GM10266 (cell line): Measurements from ENCODE around the gene ZNF782.
"Not testable (repeated sequence)": the region's sequence is repeated elsewhere in the genome, so short reads cannot be mapped to it uniquely, and the experiment has no call there.

Source experiments
- DNase-seq: peaks from one replicate; pipeline ENCODE4 v3.0.0; 2012; ENCODE audit errors: extremely low spot score
- TF ChIP-seq, protein P1 (sequence below): IDR thresholded peaks from 2 replicates; pipeline ENCODE4 v1.5.1; 2012; ENCODE audit warnings: mild to moderate bottlenecking, low read depth; ENCODE audit not compliant: control insufficient read depth, insufficient read depth; ENCODE audit errors: missing control alignments

Gene ZNF782

DNA sequence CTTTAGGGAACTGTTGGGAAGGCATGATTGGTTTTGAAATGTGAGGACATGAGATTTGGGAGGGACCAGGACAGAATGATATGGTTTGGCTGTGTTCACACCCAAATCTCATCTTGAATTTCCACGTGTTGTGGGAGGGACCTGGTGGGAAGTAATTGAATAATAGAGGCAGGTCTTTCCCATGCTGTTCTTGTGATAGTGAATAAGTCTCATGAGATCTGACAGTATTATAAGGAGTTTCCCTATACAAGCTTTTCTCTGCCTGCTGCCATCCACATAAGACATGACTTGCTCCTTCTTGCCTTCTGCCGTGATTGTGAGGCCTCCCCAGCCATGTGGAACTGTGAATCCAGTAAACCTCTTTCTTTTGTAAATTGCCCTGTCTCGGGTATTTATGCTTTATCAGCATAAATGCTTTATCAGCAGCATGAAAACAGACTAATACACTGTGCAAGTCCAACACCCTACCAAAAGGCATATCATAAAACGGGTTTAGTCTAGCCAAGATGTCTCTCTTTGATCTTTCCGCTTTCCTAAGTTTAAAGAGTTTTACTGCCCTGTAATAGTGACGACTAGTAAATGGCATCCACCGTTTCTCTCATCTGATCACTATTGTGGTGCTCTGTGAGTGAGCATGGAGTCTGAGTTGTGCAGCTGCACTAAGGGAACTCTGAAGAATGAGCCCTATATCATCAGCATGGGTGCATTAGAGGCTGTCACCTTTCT is 12.9 kb upstream of the ZNF782 start:
- DNase-seq, result no peak
- TF ChIP-seq, protein P1, sequence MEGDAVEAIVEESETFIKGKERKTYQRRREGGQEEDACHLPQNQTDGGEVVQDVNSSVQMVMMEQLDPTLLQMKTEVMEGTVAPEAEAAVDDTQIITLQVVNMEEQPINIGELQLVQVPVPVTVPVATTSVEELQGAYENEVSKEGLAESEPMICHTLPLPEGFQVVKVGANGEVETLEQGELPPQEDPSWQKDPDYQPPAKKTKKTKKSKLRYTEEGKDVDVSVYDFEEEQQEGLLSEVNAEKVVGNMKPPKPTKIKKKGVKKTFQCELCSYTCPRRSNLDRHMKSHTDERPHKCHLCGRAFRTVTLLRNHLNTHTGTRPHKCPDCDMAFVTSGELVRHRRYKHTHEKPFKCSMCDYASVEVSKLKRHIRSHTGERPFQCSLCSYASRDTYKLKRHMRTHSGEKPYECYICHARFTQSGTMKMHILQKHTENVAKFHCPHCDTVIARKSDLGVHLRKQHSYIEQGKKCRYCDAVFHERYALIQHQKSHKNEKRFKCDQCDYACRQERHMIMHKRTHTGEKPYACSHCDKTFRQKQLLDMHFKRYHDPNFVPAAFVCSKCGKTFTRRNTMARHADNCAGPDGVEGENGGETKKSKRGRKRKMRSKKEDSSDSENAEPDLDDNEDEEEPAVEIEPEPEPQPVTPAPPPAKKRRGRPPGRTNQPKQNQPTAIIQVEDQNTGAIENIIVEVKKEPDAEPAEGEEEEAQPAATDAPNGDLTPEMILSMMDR, result no peak

DNA sequence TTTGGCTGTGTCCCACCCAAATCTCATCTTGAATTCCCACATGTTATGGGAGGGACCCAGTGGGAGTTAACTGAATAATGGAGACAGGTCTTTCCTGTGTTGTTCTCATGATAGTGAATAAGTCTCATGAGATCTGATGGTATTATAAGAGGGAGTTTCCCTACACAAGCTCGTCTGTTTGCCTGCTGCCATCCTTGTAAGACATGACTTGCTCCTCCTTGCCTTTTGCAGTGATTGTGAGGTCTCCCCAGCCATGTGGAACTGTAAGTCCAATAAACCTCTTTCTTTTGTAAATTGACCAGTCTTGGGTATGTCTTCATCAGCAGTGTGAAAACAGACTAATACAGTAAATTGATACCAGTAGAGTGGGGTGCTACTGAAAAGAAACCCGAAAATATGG is 10.9 kb upstream of the ZNF782 start:
- DNase-seq, result not testable (repeated sequence)

DNA sequence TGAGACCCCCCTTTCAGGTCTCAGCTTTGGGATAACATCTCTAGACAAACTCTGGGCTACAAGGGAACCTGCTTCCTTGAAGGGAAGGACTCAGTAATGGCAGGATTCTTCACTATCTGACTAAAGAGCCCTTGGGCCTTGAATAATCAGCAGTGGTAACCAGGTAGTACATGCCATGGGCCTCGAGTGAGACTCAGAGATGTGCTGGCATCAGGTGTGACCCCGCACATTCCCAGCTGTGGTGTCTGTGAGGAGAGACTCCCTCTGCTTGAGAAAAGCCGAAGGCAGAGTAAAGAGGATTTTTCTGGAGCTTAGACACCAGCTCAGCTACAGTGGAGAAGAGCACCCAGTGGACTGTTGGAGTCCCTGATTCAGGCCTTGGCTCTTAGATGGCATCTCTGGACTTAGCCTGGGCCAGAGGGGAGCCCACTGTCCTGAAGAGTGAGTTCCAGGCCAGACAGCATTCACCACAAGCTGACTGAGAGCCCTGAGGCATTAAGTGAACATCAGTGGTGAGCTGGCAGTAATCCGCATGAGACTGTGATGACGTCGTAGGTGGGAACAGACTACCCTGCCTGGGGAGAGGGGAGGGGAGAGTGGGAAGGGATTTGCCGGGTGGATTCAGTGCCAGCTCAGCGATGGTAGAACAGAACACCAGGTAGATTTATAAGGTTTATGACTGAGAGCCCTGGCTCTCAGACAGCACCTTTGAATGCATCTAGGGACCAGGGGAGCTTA is 5.3 kb upstream of the ZNF782 start:
- TF ChIP-seq, protein P1, result no peak
- DNase-seq, result no peak

DNA sequence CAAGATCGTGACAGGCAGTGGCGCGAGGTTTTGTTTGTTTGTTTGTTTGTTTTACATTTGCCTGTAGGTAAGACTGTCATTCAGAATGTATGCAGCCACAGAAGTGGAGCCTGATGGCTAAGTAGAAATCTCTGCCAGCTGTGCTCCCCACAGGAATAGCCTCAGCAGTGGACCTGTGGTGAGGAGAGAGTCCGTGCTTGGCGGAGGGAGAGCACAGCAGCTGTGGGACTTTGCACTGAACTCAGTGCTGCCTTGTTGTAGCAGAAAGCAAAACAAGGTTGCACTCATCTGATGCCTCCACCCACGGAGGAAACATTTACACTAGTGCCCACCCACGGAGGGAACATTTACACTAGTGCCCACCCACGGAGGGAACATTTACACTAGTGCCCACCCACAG is 4.4 kb upstream of the ZNF782 start:
- DNase-seq, result no peak
- TF ChIP-seq, protein P1, result no peak

DNA sequence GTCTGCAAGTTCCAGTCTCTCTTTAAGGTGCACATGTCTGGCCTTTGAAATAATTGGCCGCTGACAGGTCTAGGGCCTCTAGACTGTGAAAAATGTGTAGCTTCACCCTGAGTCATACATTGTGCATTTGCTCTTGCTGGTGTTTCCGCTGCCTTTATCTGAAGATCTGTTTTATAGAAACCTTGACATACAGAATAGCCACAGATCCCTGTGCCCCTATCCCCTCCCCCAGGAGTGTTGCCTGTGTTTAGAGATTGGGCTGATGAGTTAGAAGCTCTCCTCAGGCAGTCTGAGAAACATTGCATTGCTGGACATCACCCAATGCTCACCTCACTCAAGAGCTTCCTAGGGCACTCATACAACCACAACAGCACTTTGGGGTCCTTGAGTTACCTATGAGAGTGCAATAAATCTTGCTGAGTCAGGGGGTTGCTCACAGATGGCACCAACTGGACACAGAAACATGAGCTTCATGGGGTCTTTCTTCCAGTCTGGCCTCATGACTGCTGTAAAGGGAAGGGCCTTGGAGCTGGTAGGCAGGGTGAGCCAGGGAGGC is 3.8 kb upstream of the ZNF782 start:
- TF ChIP-seq, protein P1, result no peak
- no peak for DNase-seq

DNA sequence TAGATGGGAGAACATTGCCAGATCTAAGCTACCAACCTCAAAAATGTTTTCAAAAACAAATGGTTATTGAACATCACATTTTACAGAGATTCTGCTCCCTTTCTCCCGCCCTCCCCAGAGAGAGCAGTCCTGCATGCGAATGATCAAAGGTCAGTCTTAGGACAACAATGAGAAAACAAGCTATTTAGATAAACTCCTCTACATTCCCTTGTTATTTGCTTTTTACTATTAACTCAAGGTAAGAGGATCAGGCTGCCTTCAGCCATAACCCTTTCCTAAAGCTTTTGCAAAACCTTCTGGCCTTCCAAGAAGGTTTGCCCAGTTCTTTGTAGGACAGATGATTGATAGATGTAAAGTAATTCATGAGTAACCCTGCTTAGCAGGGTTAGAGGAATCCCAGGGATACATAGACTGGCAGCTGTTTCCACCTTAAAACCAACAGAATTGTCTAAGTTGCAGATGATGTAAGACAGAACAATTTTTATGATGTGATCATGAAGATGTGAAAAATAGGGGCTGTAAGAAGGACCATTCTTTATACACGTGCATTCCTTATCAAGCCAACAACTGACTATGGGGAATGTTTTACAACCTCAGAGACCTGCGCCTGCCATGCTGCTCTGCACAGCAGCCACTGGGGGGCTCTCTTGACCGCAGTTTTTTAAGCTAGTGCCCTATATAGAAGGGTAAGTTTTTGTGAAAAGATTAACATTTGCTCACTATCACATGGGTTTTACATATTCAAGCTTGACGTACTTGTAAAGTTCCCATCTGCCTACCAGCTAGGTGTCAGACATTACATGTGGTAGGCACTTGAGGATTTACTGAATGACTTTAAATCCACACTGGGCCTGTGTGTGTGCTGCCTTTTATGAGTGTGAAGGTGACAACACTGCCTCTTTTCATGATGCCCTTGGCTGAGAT is 2.3 kb upstream of the ZNF782 start:
- peak; percentile 50 for DNase-seq
- TF ChIP-seq, protein P1, result peak; percentile 85

DNA sequence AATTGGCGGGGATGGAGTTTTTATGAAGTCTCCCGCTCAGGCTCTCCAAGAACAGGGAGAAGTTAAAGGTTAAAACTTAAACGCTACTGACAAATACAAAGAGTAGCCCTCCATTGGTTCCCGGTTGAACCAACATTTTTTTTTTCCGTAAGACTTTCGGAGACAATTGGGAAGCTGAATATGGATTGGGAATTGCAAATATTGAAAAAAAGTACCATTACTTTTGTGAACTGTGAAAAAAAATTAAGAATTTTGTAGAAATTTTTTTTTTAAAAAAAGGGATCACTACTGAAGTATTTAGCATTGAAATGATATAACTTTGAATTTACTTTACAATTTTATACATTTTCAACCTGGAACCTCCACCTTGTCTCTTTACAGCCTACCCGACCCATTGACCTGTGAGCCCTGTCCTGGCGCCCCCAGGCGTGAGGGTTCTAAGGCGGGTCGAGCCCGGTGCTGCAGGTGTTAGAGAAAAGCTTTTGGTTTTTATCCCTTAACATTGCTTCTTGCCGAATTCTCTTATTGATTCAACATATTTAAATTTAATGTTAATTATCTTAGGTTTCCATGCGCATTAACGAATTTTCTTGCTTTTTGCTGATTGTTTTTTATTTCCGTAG is 448 bp upstream of the ZNF782 start:
- DNase-seq, result no peak
- TF ChIP-seq, protein P1, result no peak
